ENCODE measurements around the gene OR10T2.

Gene OR10T2

GRCh38 chr1:158366783-158367182, 32.5 kb downstream of the OR10T2 start:
- TF ChIP-seq USF1 (IDR thresholded peaks at IDR 0.05) (no peak), TCF12 (IDR thresholded peaks at IDR 0.05; ENCODE audit: low read depth) (no peak), ZBTB7A (IDR thresholded peaks at IDR 0.05; ENCODE audit: low read depth) (no peak)

GRCh38 chr1:158362941-158363340, 36.3 kb downstream of the OR10T2 start:
- TF ChIP-seq FOXM1 (IDR thresholded peaks at IDR 0.05; ENCODE audit: borderline replicate concordance, low read depth), result no peak
- TF ChIP-seq NFIC (IDR thresholded peaks at IDR 0.05), result no peak
- no peak for TF ChIP-seq CREB1 (IDR thresholded peaks at IDR 0.05; ENCODE audit: low read depth)
- TF ChIP-seq MAX (IDR thresholded peaks at IDR 0.05), result no peak
- TF ChIP-seq RAD21 (IDR thresholded peaks at IDR 0.05; ENCODE audit: low read depth), result no peak
- no peak for TF ChIP-seq CEBPB (IDR thresholded peaks at IDR 0.05)
- no peak for TF ChIP-seq TCF12 (IDR thresholded peaks at IDR 0.05; ENCODE audit: low read depth)
- no peak for TF ChIP-seq TEAD4 (IDR thresholded peaks at IDR 0.05)
- TF ChIP-seq EP300 (IDR thresholded peaks at IDR 0.05; ENCODE audit: borderline replicate concordance), result no peak
- no peak for TF ChIP-seq REST (IDR thresholded peaks at IDR 0.05; ENCODE audit: low read depth)
- TF ChIP-seq ZBTB7A (IDR thresholded peaks at IDR 0.05; ENCODE audit: low read depth), result no peak
- TF ChIP-seq EGR1 (IDR thresholded peaks at IDR 0.05), result no peak
- no peak for TF ChIP-seq USF1 (IDR thresholded peaks at IDR 0.05)
- no peak for TF ChIP-seq TAF1 (IDR thresholded peaks at IDR 0.05; ENCODE audit: low read depth)
- no peak for TF ChIP-seq YY1 (IDR thresholded peaks at IDR 0.05; ENCODE audit: low read depth)

GRCh38 chr1:158362482-158362881, 36.8 kb downstream of the OR10T2 start:
- TF ChIP-seq CREB1 (IDR thresholded peaks at IDR 0.05; ENCODE audit: low read depth) (no peak), EP300 (IDR thresholded peaks at IDR 0.05; ENCODE audit: borderline replicate concordance) (no peak), FOXM1 (IDR thresholded peaks at IDR 0.05; ENCODE audit: borderline replicate concordance, low read depth) (no peak), CEBPB (IDR thresholded peaks at IDR 0.05) (no peak), TEAD4 (IDR thresholded peaks at IDR 0.05) (no peak), RAD21 (IDR thresholded peaks at IDR 0.05; ENCODE audit: low read depth) (no peak), EGR1 (IDR thresholded peaks at IDR 0.05) (no peak), REST (IDR thresholded peaks at IDR 0.05; ENCODE audit: low read depth) (no peak), NFIC (IDR thresholded peaks at IDR 0.05) (no peak), TAF1 (IDR thresholded peaks at IDR 0.05; ENCODE audit: low read depth) (no peak), MAX (IDR thresholded peaks at IDR 0.05) (no peak), YY1 (IDR thresholded peaks at IDR 0.05; ENCODE audit: low read depth) (no peak)

- TF ChIP-seq EGR1 (IDR thresholded peaks at IDR 0.05) (no peak), REST (IDR thresholded peaks at IDR 0.05; ENCODE audit: low read depth) (no peak), TCF12 (IDR thresholded peaks at IDR 0.05; ENCODE audit: low read depth) (no peak), USF1 (IDR thresholded peaks at IDR 0.05) (no peak), ZBTB7A (IDR thresholded peaks at IDR 0.05; ENCODE audit: low read depth) (no peak), CEBPB (IDR thresholded peaks at IDR 0.05) (no peak)
Observed at GRCh38 chr1:158357441-158357840, 41.8 kb downstream of the OR10T2 start.

GRCh38 chr1:158356616-158357015, 42.6 kb downstream of the OR10T2 start:
- TF ChIP-seq USF1 (IDR thresholded peaks at IDR 0.05), result no peak
- TF ChIP-seq TAF1 (IDR thresholded peaks at IDR 0.05; ENCODE audit: low read depth), result no peak
- no peak for TF ChIP-seq EP300 (IDR thresholded peaks at IDR 0.05; ENCODE audit: borderline replicate concordance)
- no peak for TF ChIP-seq RAD21 (IDR thresholded peaks at IDR 0.05; ENCODE audit: low read depth)
- no peak for TF ChIP-seq REST (IDR thresholded peaks at IDR 0.05; ENCODE audit: low read depth)
- no peak for TF ChIP-seq NFIC (IDR thresholded peaks at IDR 0.05)
- TF ChIP-seq CEBPB (IDR thresholded peaks at IDR 0.05), result no peak
- no peak for TF ChIP-seq EGR1 (IDR thresholded peaks at IDR 0.05)
- TF ChIP-seq MAX (IDR thresholded peaks at IDR 0.05), result no peak
- TF ChIP-seq CREB1 (IDR thresholded peaks at IDR 0.05; ENCODE audit: low read depth), result no peak
- TF ChIP-seq FOXM1 (IDR thresholded peaks at IDR 0.05; ENCODE audit: borderline replicate concordance, low read depth), result no peak
- no peak for TF ChIP-seq ZBTB7A (IDR thresholded peaks at IDR 0.05; ENCODE audit: low read depth)
- TF ChIP-seq TCF12 (IDR thresholded peaks at IDR 0.05; ENCODE audit: low read depth), result no peak
- no peak for TF ChIP-seq TEAD4 (IDR thresholded peaks at IDR 0.05)
- TF ChIP-seq YY1 (IDR thresholded peaks at IDR 0.05; ENCODE audit: low read depth), result no peak

Data from Ishikawa (cell line).